GM10266 (cell line): ENCODE measurements around the gene TRIM66.

ENCODE experiments used
- DNase-seq: peaks from one replicate; pipeline ENCODE4 v3.0.0; 2012; ENCODE audit errors: extremely low spot score
- CTCF ChIP-seq: IDR thresholded peaks from 2 replicates; pipeline ENCODE4 v1.5.1; 2012; ENCODE audit warnings: mild to moderate bottlenecking, low read depth; ENCODE audit not compliant: control insufficient read depth, insufficient read depth; ENCODE audit errors: missing control alignments

TRIM66 gene

GRCh38 chr11:8698917-8699441 is 16.5 kb upstream of the TRIM66 start:
- TF ChIP-seq CTCF: no peak
- no peak for DNase-seq

GRCh38 chr11:8698379-8698851 is 15.9 kb upstream of the TRIM66 start:
- no peak for TF ChIP-seq CTCF
- no peak for DNase-seq

- no peak for DNase-seq
- TF ChIP-seq CTCF: no peak
Measured at GRCh38 chr11:8697054-8697453, 14.6 kb upstream of the TRIM66 start.

GRCh38 chr11:8694137-8694536 is 11.7 kb upstream of the TRIM66 start:
- DNase-seq: no peak
- no peak for TF ChIP-seq CTCF

GRCh38 chr11:8693555-8693954 is 11.1 kb upstream of the TRIM66 start:
- no peak for TF ChIP-seq CTCF
- DNase-seq: no peak

- TF ChIP-seq CTCF: no peak
- no peak for DNase-seq
Measured at GRCh38 chr11:8693010-8693551, 10.6 kb upstream of the TRIM66 start.

- no peak for DNase-seq
- TF ChIP-seq CTCF: no peak
Measured at GRCh38 chr11:8692417-8692816, 10.0 kb upstream of the TRIM66 start.
